GM12892 (cell line): ENCODE results near the gene ZNRF2.

Source experiments
- POLR2A ChIP-seq: IDR thresholded peaks from 2 replicates; pipeline ENCODE4 v1.6.1; 2011; ENCODE audit warnings: low read depth, low read length, control low read depth
- POLR2AphosphoS5 ChIP-seq: IDR thresholded peaks from 2 replicates; pipeline ENCODE4 v1.6.1; 2011; ENCODE audit warnings: low read depth, low read length, control low read depth

DNA sequence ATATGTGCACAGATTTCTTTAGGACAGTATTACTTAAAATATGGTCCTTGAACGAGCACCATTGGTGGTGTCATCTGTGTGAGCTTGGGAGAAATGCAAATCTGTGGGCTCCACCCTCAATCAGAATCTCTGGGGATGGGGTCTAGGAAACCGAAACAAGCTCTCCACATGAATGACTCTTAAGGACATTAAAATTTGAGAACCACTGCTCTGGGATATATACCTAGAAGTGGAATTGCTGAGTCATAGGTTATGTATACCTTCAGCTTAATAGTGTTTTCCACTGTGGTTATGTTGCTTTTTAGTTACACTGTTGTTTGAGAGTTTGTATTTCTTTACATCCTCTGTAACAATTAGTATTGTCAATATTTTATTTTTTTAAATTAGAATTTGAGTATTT is 24.0 kb downstream of the ZNRF2 start:
- no peak for TF ChIP-seq POLR2AphosphoS5
- no peak for TF ChIP-seq POLR2A
